ENCODE data around the gene ME2.
"Not testable (repeated sequence)": the region's sequence is repeated elsewhere in the genome, so short reads cannot be mapped to it uniquely, and the experiment has no call there.

The ME2 gene

GRCh38 chr18:50953822-50954221 is 74.9 kb downstream of the ME2 start:
- Histone ChIP-seq H3K27ac (no peak overlapping the region), H3K4me3 (no peak overlapping the region)
- TF ChIP-seq CTCF (IDR thresholded peaks at IDR 0.05): no peak
- no peak for DNase-seq (ENCODE audit: low spot score)

- no peak for TF ChIP-seq CTCF (IDR thresholded peaks at IDR 0.05)
- no peak for DNase-seq (ENCODE audit: low spot score)
- H3K27ac ChIP-seq: no peak overlapping the region
- no peak overlapping the region for H3K4me3 ChIP-seq
Measured at GRCh38 chr18:50955253-50955652, 76.3 kb downstream of the ME2 start.

GRCh38 chr18:50956116-50956515 is 77.2 kb downstream of the ME2 start:
- no peak for DNase-seq (ENCODE audit: low spot score)
- H3K4me3 ChIP-seq: no peak overlapping the region
- TF ChIP-seq CTCF (IDR thresholded peaks at IDR 0.05): no peak
- H3K27ac ChIP-seq: no peak overlapping the region

DNA sequence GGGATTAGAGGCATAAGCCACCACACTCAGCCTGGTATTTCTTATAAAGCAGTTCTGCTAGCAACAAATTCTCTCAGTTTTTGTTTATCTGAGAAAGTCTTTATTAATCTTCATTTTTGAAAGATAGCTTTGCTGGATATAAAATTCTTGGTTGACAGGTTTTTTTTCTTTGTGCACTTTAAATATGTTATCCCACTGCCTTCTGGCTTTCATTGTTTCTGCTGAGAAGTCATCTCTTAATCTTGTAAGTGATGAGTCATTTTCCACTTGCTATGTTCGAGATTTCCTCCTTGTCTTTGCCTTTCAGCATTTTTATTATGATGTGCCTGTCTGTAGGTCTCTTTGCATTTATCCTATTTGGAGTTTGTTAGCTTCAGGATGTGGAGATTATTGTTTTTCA is 83.1 kb downstream of the ME2 start:
- H3K27ac ChIP-seq: no peak overlapping the region
- H3K4me3 ChIP-seq: no peak overlapping the region
- DNase-seq (ENCODE audit: low spot score): no peak
- no peak for TF ChIP-seq CTCF (IDR thresholded peaks at IDR 0.05)

DNA sequence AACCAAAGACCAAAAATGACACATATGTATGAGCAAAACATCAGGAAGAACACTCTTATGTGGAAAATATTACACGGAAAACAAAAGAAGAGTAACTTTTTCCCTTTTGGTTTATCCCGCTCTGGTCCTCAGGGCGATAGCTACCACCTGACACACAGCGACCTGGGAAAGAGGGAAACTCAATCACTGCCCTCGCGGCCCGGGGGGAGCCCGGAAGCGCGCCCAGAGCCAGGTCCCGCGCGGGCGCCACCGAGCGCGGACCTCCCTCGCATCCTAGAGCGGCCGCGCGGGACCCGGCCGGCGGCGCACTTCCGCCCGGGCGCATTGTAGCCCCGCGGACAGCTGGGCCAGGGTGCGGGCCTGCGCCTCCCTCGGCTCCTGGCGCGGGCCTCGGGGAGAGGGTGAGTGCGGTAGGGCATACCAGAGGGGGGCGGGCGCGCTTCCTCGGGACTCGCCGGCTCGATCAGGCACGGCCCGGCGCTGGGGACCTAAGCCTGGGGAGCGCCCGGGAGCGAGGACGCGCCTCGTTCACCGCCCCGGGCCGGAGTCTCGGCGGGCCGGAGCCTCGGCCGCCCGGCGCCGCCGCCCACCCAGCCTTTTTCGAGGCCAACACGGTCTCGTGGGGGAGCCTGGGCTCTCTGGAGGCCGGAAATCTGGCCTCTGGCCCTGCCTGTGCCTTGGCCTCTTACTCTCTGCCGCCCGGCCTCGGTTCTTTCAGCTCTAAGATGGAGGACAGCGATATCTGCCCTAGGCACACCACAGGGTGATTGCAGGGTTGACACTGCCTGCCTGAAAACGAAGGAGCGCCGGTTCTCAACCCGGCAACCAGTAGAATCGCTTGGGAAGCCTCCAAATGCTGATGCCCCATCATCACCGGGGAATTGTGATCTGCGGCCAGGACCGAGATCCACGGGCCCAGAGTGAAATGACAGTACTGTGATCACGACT is 89.1 kb downstream of the ME2 start, which contains the start of gene ELAC1:
ELAC1 (plus strand) TSS at position 327 of the 948 bp plus-strand sequence. CDS start 6,365 bp downstream, outside the sequence.
- peak within 1 kb of the TSS; percentile 91 for H3K4me3 ChIP-seq
- peak; percentile 87 for DNase-seq (ENCODE audit: low spot score)
- TF ChIP-seq CTCF (IDR thresholded peaks at IDR 0.05): no peak
- peak within 1 kb of the TSS; percentile 98 to 100 for H3K27ac ChIP-seq

GRCh38 chr18:50969448-50969847 is 90.5 kb downstream of the ME2 start:
- TF ChIP-seq CTCF (IDR thresholded peaks at IDR 0.05): no peak
- Histone ChIP-seq H3K27ac (no peak overlapping the region), H3K4me3 (peak overlapping the region; percentile 91)
- DNase-seq (ENCODE audit: low spot score): no peak

- H3K4me3 ChIP-seq: no peak overlapping the region
- no peak for TF ChIP-seq CTCF (IDR thresholded peaks at IDR 0.05)
- no peak for DNase-seq (ENCODE audit: low spot score)
- no peak overlapping the region for H3K27ac ChIP-seq
Measured at GRCh38 chr18:50970006-50970405, 91.1 kb downstream of the ME2 start.

- not testable (repeated sequence) for DNase-seq (ENCODE audit: low spot score); H3K4me3 ChIP-seq; H3K27ac ChIP-seq
Measured at GRCh38 chr18:50972404-50972803, 93.5 kb downstream of the ME2 start.
